H1 (cell line): ENCODE measurements around the gene PMEPA1. TPM values are rescaled to one million over a fixed set of nuclear protein-coding genes. Genes with fewer than 3 reads are reported as not detected.

Source experiments
- CTCF ChIA-PET: fragments of 300-600 bp; sonication (Branson Sonifier 250); formaldehyde crosslinking; loops from one replicate; lab custom pipeline; 2021; ENCODE audit not compliant: partially characterized antibody; lab: Charles Lee
- POLR2A ChIA-PET: fragments of 300-600 bp; sonication (Branson Sonifier 250); formaldehyde crosslinking; loops from one replicate; lab custom pipeline; 2021; ENCODE audit warnings: inconsistent platforms; ENCODE audit not compliant: partially characterized antibody; lab: Charles Lee
- DNase-seq, 2 experiments: peaks; one replicate each; pipeline versions ENCODE4 v3.0.0 to v3.0.0-alpha.2; 2010 to 2022; ENCODE audit warnings: low spot score in 2 of 2, low read depth in 1 of 2, mixed read lengths in 1 of 2
- FAIRE-seq: peaks from 2 replicates; lab custom pipeline; 2011; peaks lifted over from hg19 to GRCh38; lab: Jason Lieb, UNC
- H2AFZ ChIP-seq: 2 replicates; pipeline ENCODE4 v1.8.1; 2012; ENCODE audit warnings: low read length, inconsistent platforms
- H2AK5ac ChIP-seq: 2 replicates; pipeline ENCODE4 v1.6.1; 2013; ENCODE audit warnings: low read depth, low read length
- H2BK120ac ChIP-seq: replicated peaks from 2 replicates; pipeline ENCODE3; 2013; ENCODE audit warnings: low read depth, low read length, inconsistent platforms
- H2BK12ac ChIP-seq: 2 replicates; pipeline ENCODE4 v1.6.1; 2013; ENCODE audit warnings: low read depth, low read length
- H2BK15ac ChIP-seq: 2 replicates; pipeline ENCODE4 v1.6.1; 2013; ENCODE audit warnings: low read length
- H2BK20ac ChIP-seq: 2 replicates; pipeline ENCODE4 v1.6.1; 2013; ENCODE audit warnings: low read length
- H2BK5ac ChIP-seq: 2 replicates; pipeline ENCODE4 v1.6.1; 2013; ENCODE audit warnings: low read depth, low read length
- H3K14ac ChIP-seq: 2 replicates; pipeline ENCODE4 v1.6.1; 2013; ENCODE audit warnings: inconsistent platforms; ENCODE audit not compliant: insufficient read length
- H3K18ac ChIP-seq: 2 replicates; pipeline ENCODE4 v1.6.1; 2013; ENCODE audit warnings: low read length; ENCODE audit errors: extremely low read depth
- H3K23ac ChIP-seq: 2 replicates; pipeline ENCODE4 v1.6.1; 2013; ENCODE audit warnings: inconsistent platforms; ENCODE audit not compliant: insufficient read length
- H3K23me2 ChIP-seq: 2 replicates; pipeline ENCODE4 v1.6.1; 2013; ENCODE audit warnings: low read depth, low read length
- H3K27ac ChIP-seq: 2 replicates; pipeline ENCODE4 v1.6.1; 2011; ENCODE audit warnings: low read depth, low read length, inconsistent platforms
- H3K27me3 ChIP-seq, 4 experiments: replicated peaks in 1 of 4; 1 replicate in 1 of 4; 2 replicates in 3 of 4; pipeline versions ENCODE4 v1.6.1 to v1.8.1; 2011 to 2013; ENCODE audit warnings: low read length in 3 of 4, mild to moderate bottlenecking in 3 of 4, inconsistent platforms in 2 of 4, mixed read lengths in 2 of 4, moderate library complexity in 1 of 4; ENCODE audit not compliant: control insufficient read depth in 3 of 4, insufficient read depth in 3 of 4; ENCODE audit errors: extremely low read depth in 1 of 4
- H3K36me3 ChIP-seq, 4 experiments: 2 replicates each; pipeline versions ENCODE4 v1.6.1 to v1.8.1; 2011 to 2013; ENCODE audit warnings: mild to moderate bottlenecking in 4 of 4, low read length in 3 of 4, moderate library complexity in 2 of 4, control low read depth in 1 of 4, inconsistent platforms in 1 of 4; ENCODE audit not compliant: insufficient read depth in 4 of 4, control insufficient read depth in 2 of 4
- H3K4ac ChIP-seq: replicated peaks from 2 replicates; pipeline ENCODE3; 2013; ENCODE audit warnings: low read length, low read depth, mixed read lengths, inconsistent platforms; ENCODE audit not compliant: insufficient read length
- H3K4me1 ChIP-seq, 4 experiments: replicated peaks in 1 of 4; 1 replicate in 1 of 4; 2 replicates in 3 of 4; pipeline versions ENCODE4 v1.6.1 to v1.8.1; 2011 to 2013; ENCODE audit warnings: low read length in 3 of 4, inconsistent platforms in 2 of 4, mixed read lengths in 1 of 4; ENCODE audit not compliant: insufficient read depth in 4 of 4, control insufficient read depth in 3 of 4
- H3K4me2 ChIP-seq, 2 experiments: 2 replicates each; pipeline versions ENCODE4 v1.6.1 to v1.8.1; 2011 to 2013; ENCODE audit warnings: low read depth in 2 of 2, low read length in 2 of 2, control low read depth in 1 of 2, inconsistent platforms in 1 of 2, mild to moderate bottlenecking in 1 of 2; ENCODE audit not compliant: insufficient read depth in 1 of 2
- H3K4me3 ChIP-seq, 4 experiments: fragments of 200-600, 300-600 bp in 1 of 4; sonication (generic), shearing (Covaris generic), sonication (Bioruptor Twin) in 1 of 4; 2 replicates each; pipeline versions ENCODE4 v1.5.1 to v1.8.1; 2011 to 2016; ENCODE audit warnings: low read length in 4 of 4, low read depth in 3 of 4, control low read depth in 2 of 4, inconsistent platforms in 2 of 4, mild to moderate bottlenecking in 2 of 4, mixed read lengths in 1 of 4, moderate library complexity in 1 of 4; ENCODE audit not compliant: insufficient read depth in 2 of 4; ENCODE audit errors: extremely low read depth in 1 of 4
- H3K56ac ChIP-seq: replicated peaks from 2 replicates; pipeline ENCODE3; 2013; ENCODE audit warnings: low read depth, mild to moderate bottlenecking, mixed read lengths, low read length, inconsistent platforms; ENCODE audit not compliant: insufficient read length
- H3K79me1 ChIP-seq: 2 replicates; pipeline ENCODE4 v1.6.1; 2013; ENCODE audit warnings: low read depth, low read length, control low read depth
- H3K79me2 ChIP-seq, 2 experiments: 2 replicates each; pipeline versions ENCODE4 v1.6.1 to v1.8.1; 2012 to 2013; ENCODE audit warnings: low read length in 2 of 2, mild to moderate bottlenecking in 2 of 2, inconsistent platforms in 1 of 2; ENCODE audit not compliant: insufficient read depth in 2 of 2, control insufficient read depth in 1 of 2
- H3K9ac ChIP-seq, 4 experiments: replicated peaks in 1 of 4; 1 replicate in 1 of 4; 2 replicates in 3 of 4; pipeline versions ENCODE4 v1.6.1 to v1.8.1; 2011 to 2013; ENCODE audit warnings: low read depth in 3 of 4, low read length in 3 of 4, control low read depth in 2 of 4, mild to moderate bottlenecking in 2 of 4, moderate library complexity in 2 of 4, inconsistent platforms in 1 of 4; ENCODE audit errors: extremely low read depth in 1 of 4
- H3K9me3 ChIP-seq, 2 experiments: 2 replicates each; pipeline versions ENCODE4 v1.6.1 to v1.8.1; 2012 to 2013; ENCODE audit warnings: mild to moderate bottlenecking in 2 of 2, moderate library complexity in 2 of 2, control low read depth in 1 of 2, inconsistent platforms in 1 of 2, low read depth in 1 of 2, low read length in 1 of 2, mixed read lengths in 1 of 2; ENCODE audit not compliant: insufficient read depth in 2 of 2
- H4K20me1 ChIP-seq, 2 experiments: replicated peaks in 1 of 2; 2 replicates each; pipeline versions ENCODE3 to v1.8.1; 2011 to 2013; ENCODE audit warnings: inconsistent platforms in 2 of 2, low read length in 2 of 2, mild to moderate bottlenecking in 1 of 2; ENCODE audit not compliant: insufficient read depth in 2 of 2, control insufficient read depth in 1 of 2
- H4K5ac ChIP-seq: 2 replicates; pipeline ENCODE4 v1.6.1; 2013; ENCODE audit warnings: low read length, low read depth, mixed read lengths, inconsistent platforms; ENCODE audit not compliant: insufficient read length
- H4K8ac ChIP-seq: 2 replicates; pipeline ENCODE4 v1.8.0; 2013; ENCODE audit warnings: mild to moderate bottlenecking, moderate library complexity, low read length, inconsistent platforms; ENCODE audit not compliant: insufficient read depth; ENCODE audit errors: extremely low read depth
- H4K91ac ChIP-seq: replicated peaks from 2 replicates; pipeline ENCODE3; 2013; ENCODE audit warnings: low read length, mixed read lengths, inconsistent platforms; ENCODE audit not compliant: insufficient read length
- ASH2L ChIP-seq: fragments of 200-600, 300-600 bp; sonication (generic); IDR thresholded peaks from one replicate; pipeline ENCODE4 v1.7.1; 2017; ENCODE audit warnings: low read length
- CTCF ChIP-seq, 3 experiments: IDR thresholded peaks; 1 replicate in 2 of 3; 2 replicates in 1 of 3; pipeline versions ENCODE4 v1.5.1 to v1.6.1; 2011; ENCODE audit warnings: low read length in 3 of 3, mild to moderate bottlenecking in 3 of 3, inconsistent platforms in 2 of 3, low read depth in 1 of 3, moderate library complexity in 1 of 3; ENCODE audit not compliant: insufficient read depth in 1 of 3; ENCODE audit errors: control extremely low read depth in 1 of 3
- HDAC6 ChIP-seq: IDR thresholded peaks from one replicate; pipeline ENCODE4 v1.7.1; 2012; ENCODE audit warnings: low read depth, mild to moderate bottlenecking, inconsistent platforms, low read length, moderate library complexity
- POLR2AphosphoS5 ChIP-seq: IDR thresholded peaks from 2 replicates; pipeline ENCODE4 v1.6.1; 2011; ENCODE audit warnings: low read depth, low read length
- RBBP5 ChIP-seq: IDR thresholded peaks from 2 replicates; pipeline ENCODE4 v1.7.1; 2012; ENCODE audit warnings: low read depth, mild to moderate bottlenecking, inconsistent platforms, low read length, moderate library complexity, borderline replicate concordance
- SIRT6 ChIP-seq: IDR thresholded peaks from one replicate; pipeline ENCODE4 v1.7.1; 2012; ENCODE audit warnings: low read length, inconsistent platforms
- SUZ12 ChIP-seq: fragments of 200-600 bp; sonication (generic); IDR thresholded peaks from 2 replicates; pipeline ENCODE4 v1.6.1; 2012; ENCODE audit warnings: mild to moderate bottlenecking, inconsistent platforms, low read length, moderate library complexity, mixed read lengths
- WGBS, 2 experiments: shearing (Covaris generic) in 1 of 2; methylation state at CpG; one replicate each; pipeline versions ENCODE4 v1.1.6 to v1.1.7; 2013 to 2015; ENCODE audit warnings: low lambda C conversion rate in 2 of 2, mixed read lengths in 2 of 2, inconsistent platforms in 1 of 2, low coverage in 1 of 2, missing lambda C conversion rate in 1 of 2; ENCODE audit not compliant: insufficient replicate concordance in 2 of 2, insufficient coverage in 1 of 2, insufficient read length in 1 of 2; ENCODE audit errors: extremely low coverage in 1 of 2, missing lambda C conversion rate in 1 of 2; 5-methylcytosine and 5-hydroxymethylcytosine counted together
- polyA plus RNA-seq, 7 experiments: library from polyadenylated mRNA; depleted of rRNA in 3 of 7; stranded (reverse) in 5 of 7; unstranded in 2 of 7; fragments of >200 nt in 5 of 7; fragments of 200-250 nt in 2 of 7; gene quantifications; 1 replicate in 5 of 7; 2 replicates in 1 of 7; 4 replicates in 1 of 7; pipeline versions ENCODE4 v1.2.1 to v1.2.3, GENCODE V29; 2011 to 2013; ENCODE audit warnings: missing spikeins in 2 of 7, mixed read lengths in 2 of 7
- total RNA-seq: library from RNA; stranded (reverse); fragmentation: NEBNext Ultra II Directional; extraction: Animal tissue kit (Norgen Biotek cat#: 25700); gene quantifications from 2 replicates; pipeline ENCODE4 v1.2.1, GENCODE V29; 2021

PMEPA1 gene
- total and polyA plus RNA-seq, 2 of the 8 experiments (the other 6 are each of a cell fraction or from before 2014, with no cell fraction given) = 12.7 to 20.5 TPM

GRCh38 chr20:57699395-57699794 is 10.4 kb downstream of the PMEPA1 start:
- no peak overlapping the region for H2BK120ac ChIP-seq
- no peak for TF ChIP-seq POLR2AphosphoS5
- TF ChIP-seq RBBP5 = no peak
- no peak for TF ChIP-seq SUZ12
- TF ChIP-seq HDAC6 = no peak
- TF ChIP-seq ASH2L = no peak
- TF ChIP-seq CTCF (IDR thresholded peaks at IDR 0.05; ENCODE audit: control extremely low read depth in 1 of 3, insufficient read depth in 1 of 3, low read depth in 1 of 3, low read length in 3 of 3) = no peak
- no peak for TF ChIP-seq SIRT6
- TF ChIP-seq, all 59 proteins: peak for 0
- no peak overlapping the region for H3K4ac ChIP-seq
- H4K8ac ChIP-seq = no peak overlapping the region
- peaks cover 34% of the 10 kb centered on the region for H3K79me1 ChIP-seq
- no peaks in the 10 kb centered on the region for H3K9me3 ChIP-seq
- H3K14ac ChIP-seq = no peak overlapping the region
- H2BK15ac ChIP-seq = no peak overlapping the region
- H3K56ac ChIP-seq = no peak overlapping the region
- H3K18ac ChIP-seq = no peak overlapping the region
- no peak overlapping the region for H2AFZ ChIP-seq
- no peak overlapping the region for H3K9ac ChIP-seq
- no peak overlapping the region for H2BK12ac ChIP-seq
- H3K4me3 ChIP-seq = no peak overlapping the region
- H3K79me2 ChIP-seq = peaks cover 20 to 97% of the 10 kb centered on the region in 2 experiments
- no peak overlapping the region for H2BK20ac ChIP-seq
- FAIRE-seq (no peak), DNase-seq (no peak)
- 89% methylated on average over 8 of the region's 8 CpGs; no CpG with 5 or more reads in 1 of the 2 experiments for WGBS, 2 experiments
- H2AK5ac ChIP-seq = no peak overlapping the region
- H3K27ac ChIP-seq = no peak overlapping the region
- no peak overlapping the region for H3K4me2 ChIP-seq
- H4K91ac ChIP-seq = no peak overlapping the region
- POLR2A ChIA-PET = interaction anchor here (1.2 to 4.2 kb wide), 3 partner anchors 10 to 17 kb away, joined by 4 to 31 read pairs (median 6); partner anchors contain the start of gene PMEPA1
- H3K23me2 ChIP-seq = no peaks in the 10 kb centered on the region
- H4K20me1 ChIP-seq = peaks cover 35 to 54% of the 10 kb centered on the region in 2 experiments
- no peaks in the 10 kb centered on the region for H3K36me3 ChIP-seq
- peaks cover 0 to 13% (median 8%) of the 10 kb centered on the region in 4 experiments; a peak in 4 of 7 replicates for H3K4me1 ChIP-seq
- H3K23ac ChIP-seq = no peak overlapping the region
- H3K27me3 ChIP-seq = no peaks in the 10 kb centered on the region
- CTCF ChIA-PET = interaction anchor here (1.3 to 3.1 kb wide), 3 partner anchors 8 to 46 kb away, joined by 3 to 11 read pairs (median 4); no protein-coding TSS in a partner anchor
- no peak overlapping the region for H2BK5ac ChIP-seq
- H4K5ac ChIP-seq = no peak overlapping the region
